GM10266 (cell line): ENCODE results near the gene NOTCH2.

Experiments
- DNase-seq: peaks from one replicate; pipeline ENCODE4 v3.0.0; 2012; ENCODE audit errors: extremely low spot score
- TF ChIP-seq, protein P1 (sequence below): IDR thresholded peaks from 2 replicates; pipeline ENCODE4 v1.5.1; 2012; ENCODE audit warnings: mild to moderate bottlenecking, low read depth; ENCODE audit not compliant: control insufficient read depth, insufficient read depth; ENCODE audit errors: missing control alignments

NOTCH2 gene

DNA sequence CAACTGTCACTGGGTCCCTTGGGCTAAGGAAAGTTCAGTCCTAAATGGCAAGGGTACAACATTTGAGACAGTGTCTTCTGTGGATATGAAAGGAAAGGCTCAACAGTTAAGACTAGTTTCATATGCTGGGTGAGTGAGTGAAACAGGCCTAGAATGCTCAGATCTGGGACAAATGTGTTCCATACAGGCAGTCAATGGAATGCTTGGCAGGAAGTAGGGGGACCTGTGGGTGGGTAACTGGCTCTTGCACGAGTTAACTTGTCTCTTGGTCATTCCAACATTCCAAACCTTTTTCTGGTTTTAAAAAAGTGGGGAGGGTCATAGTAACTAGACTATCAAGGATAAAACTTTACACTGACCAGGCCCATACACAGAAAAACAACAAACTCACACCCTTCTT lies 155.4 kb downstream of the NOTCH2 start:
- DNase-seq: no peak
- TF ChIP-seq, protein P1, sequence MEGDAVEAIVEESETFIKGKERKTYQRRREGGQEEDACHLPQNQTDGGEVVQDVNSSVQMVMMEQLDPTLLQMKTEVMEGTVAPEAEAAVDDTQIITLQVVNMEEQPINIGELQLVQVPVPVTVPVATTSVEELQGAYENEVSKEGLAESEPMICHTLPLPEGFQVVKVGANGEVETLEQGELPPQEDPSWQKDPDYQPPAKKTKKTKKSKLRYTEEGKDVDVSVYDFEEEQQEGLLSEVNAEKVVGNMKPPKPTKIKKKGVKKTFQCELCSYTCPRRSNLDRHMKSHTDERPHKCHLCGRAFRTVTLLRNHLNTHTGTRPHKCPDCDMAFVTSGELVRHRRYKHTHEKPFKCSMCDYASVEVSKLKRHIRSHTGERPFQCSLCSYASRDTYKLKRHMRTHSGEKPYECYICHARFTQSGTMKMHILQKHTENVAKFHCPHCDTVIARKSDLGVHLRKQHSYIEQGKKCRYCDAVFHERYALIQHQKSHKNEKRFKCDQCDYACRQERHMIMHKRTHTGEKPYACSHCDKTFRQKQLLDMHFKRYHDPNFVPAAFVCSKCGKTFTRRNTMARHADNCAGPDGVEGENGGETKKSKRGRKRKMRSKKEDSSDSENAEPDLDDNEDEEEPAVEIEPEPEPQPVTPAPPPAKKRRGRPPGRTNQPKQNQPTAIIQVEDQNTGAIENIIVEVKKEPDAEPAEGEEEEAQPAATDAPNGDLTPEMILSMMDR: no peak

DNA sequence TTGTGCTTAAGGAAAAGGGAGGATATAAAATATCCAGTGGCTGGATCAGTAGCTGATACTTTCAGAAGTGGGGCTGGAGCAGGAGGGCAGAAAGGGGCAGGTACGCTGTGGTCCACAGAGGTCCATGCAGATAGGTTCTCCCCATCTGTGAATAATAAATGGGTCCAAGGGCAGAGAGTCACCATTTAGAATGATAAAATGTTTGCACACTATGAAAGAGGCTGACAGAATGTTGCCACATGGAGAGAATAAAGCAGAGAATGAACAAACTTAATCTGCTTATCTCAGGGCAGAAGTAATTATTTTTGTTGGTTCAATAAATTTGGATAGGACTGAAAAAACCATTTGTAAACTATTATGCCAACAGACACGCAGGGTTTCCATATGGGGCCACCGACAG lies 156.5 kb downstream of the NOTCH2 start:
- no peak for DNase-seq
- TF ChIP-seq, protein P1: no peak

DNA sequence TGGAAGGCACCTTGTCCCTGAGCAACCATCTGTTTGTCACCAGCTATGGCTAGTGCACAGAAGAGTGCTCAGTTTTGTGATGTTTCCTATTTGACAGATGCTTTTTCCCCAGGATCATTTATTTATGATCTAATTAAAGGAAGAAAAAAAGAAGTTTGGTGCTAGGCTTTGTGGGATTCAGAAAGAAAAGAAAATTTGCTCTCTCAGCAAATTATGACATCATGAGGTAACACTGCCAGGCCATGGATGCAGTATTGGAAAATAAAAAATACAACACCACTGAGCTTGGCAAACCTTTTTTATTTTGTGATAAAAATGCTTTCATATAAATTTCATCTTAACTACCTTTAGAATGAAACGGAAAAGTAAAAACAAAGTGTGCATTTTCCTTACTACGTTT lies 157.7 kb downstream of the NOTCH2 start:
- TF ChIP-seq, protein P1: no peak
- no peak for DNase-seq

DNA sequence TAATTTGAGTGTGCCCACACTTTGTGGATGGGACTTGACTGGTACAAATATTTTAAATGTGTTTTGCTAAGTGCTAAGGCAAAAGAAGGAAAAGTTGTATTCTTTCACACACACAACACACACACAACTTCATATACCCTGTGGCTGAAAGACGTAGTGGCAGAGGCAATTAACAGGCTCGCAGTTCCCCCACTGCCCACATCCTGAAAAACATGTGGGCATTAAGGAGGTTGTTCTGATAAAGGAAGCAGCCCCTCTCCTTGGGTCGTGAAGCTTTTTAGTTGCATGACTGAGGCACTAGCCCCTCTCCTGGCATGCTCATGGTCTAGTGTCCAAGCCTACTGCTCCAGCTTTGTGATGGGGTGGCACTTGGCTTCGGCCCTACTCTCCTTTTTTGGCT lies 158.8 kb downstream of the NOTCH2 start:
- TF ChIP-seq, protein P1: no peak
- DNase-seq: no peak

DNA sequence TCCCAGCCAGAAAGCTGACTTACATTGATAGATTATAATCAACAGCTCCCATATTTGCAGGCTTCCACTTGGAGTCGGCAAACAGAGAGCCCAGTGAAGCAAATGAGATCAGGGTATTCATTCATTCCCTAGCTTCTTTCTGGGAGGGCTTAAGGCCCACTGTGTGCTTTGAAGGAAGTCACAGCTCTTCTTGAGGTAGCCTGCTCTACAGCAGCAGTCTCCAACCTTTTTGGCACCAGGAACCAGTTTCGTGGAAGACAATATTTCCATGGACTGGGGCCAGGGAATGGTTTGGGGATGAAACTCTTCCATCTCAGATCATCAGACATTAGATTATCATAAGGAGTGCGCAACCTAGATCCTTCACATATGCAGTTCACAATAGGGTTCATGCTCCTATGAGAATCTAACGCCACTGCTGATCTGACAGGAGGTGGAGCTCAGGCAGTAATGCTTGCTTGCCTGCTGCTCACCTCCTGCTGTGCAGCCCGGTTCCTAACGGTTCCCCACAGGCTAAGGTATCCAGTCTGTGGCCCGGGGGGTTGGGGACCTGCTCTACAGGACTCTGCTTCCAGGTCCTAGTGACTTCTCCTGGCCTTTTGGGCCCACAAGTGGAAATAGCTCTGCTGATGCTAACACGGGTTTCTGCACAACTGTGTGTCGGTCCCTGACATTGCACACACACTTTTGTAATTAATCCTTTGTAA lies 159.4 kb downstream of the NOTCH2 start:
- DNase-seq: no peak
- TF ChIP-seq, protein P1: no peak

DNA sequence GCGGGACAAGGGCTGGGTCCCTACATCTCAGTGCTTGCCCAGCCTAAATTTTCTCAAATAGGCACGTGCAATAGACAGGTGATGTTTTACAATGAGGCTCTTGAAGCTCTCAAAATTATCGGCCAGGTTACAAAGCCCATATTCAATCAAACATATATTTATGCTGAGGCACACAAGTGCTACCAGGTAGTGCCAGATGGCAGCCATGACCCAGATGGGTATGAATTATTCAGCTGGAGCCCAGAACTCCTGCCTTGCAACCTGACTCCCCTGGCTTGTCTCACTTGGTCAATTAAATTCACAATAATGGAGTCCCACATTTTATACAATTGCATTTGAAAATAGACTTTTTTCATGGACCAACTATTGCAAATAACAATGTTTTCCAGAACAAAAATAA lies 160.8 kb downstream of the NOTCH2 start:
- TF ChIP-seq, protein P1: no peak
- no peak for DNase-seq

DNA sequence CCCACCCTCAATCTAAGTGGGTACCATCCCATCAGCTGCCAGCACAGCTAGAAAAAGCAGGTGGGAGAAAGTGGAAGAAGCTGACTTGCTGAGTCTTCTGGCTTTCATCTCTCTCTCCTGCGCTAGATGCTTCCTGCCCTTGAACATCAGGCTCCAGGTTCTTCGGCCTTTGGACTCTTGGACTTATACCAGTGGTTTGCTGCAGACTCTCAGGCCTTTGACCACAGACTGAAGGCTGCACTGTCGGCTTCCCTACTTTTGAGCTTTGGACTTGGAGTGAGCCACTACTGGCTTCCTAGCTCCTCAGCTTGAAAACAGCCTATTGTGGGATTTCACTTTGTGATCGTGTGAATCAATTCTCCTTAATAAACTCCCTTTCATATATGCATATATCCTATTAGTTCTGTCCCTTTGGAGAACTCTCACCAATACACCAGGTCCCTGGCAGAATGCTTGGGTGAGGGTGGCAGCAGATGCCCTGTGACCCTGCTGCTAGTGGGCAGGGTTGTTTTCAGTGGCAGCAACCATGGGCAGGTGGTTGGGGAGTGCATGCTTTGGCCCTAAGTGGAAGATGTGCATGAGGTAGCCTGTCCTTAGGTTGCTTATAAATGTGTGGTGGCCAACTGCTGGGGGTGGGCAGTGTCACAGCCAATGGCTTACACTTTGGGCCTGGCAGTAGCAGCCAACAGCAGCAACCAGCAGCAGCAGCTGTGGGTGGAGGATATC lies 162.4 kb downstream of the NOTCH2 start:
- TF ChIP-seq, protein P1: no peak
- no peak for DNase-seq
